T-helper 2 cell treated with Interferon-gamma antibody and Interleukin-4, amounts not matched to agents 100 ng/mL and 5 ng/mL, for 36 hours (primary cell): ENCODE results near the gene UBE3D. TPM values are rescaled to one million over a fixed set of nuclear protein-coding genes. Genes with fewer than 3 reads are reported as not detected.
"Not testable (repeated sequence)": the region's sequence is repeated elsewhere in the genome, so short reads cannot be mapped to it uniquely, and the experiment has no call there.

ENCODE experiments used
- intact Hi-C: fragments of 100-400 bp; cut with micrococcal nuclease; formaldehyde crosslinking; loops from one replicate; pipeline ENCODE4 v1.15.1; 2023
- total RNA-seq: library from RNA; stranded (reverse); gene quantifications from 2 replicates; pipeline ENCODE4 v1.2.3, GENCODE V29; 2022

Gene UBE3D
- total RNA-seq, 1 donor from 2014 or later: 6.4 TPM

DNA sequence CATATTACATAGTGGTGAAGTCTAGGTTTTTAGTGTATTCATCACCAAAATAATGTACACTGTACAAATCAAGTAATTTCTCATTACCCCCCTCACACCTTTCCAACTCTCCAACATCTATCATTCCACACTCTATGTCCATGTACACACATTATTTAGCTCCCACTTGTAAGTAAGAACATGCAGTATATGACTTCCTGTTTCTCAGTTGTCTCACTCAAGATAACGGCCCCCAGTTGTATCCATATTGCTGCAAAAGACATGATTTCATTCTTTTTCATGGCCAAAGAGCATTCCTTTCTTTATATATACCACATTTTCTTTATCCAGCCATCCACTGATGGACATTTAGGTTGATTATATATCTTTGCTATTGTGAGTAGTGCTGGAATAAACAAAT, 86.0 kb downstream of the UBE3D start:
- intact Hi-C loops: no loop called here

GRCh38 chr6:82978362-82978945, 87.2 kb downstream of the UBE3D start:
- intact Hi-C loops: no loop called here

- intact Hi-C loops: no loop called here
These were observed 89.5 kb downstream of the UBE3D start for GRCh38 chr6:82976179-82976578.

- intact Hi-C loops: no loop called here
These were observed 93.7 kb downstream of the UBE3D start for GRCh38 chr6:82971877-82972460.

DNA sequence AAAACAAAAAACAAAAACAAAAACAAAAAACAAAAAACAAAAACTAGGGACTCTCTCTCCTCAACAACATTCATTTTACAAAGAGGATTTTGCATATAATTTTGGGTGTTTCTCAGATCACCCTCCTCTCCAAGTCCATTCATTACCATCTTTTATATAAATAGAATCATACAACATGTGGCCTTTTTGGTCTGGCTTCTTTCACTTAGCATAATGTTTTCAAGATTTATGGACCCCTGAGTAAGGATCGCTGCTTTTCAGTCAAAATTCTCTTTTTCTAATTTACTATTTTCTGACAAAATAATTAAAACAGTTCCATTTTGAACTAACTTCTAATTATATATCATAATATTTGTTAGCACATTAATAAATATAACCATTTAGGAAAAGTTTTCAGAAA, 94.8 kb downstream of the UBE3D start:
- intact Hi-C loops: no loop called here

DNA sequence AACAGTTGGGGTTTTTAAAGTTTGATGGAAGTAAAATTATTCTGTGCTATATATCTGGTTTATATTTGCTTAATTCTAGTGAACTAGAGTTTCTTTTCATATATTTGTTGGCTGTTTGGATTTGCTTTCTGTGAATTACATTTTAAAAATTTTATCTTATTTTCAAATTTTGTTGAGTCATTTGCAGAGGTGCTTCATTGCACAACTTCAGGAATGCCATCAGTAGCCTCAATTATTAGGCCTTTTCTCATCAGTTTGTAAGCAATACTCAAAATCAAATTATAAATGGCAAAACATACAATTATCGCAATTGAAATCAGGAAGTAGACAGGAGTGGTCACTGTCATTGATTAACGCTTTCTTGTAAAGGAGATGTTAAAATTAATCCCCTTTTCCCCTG, 96.9 kb downstream of the UBE3D start:
- intact Hi-C loops: no loop called here

DNA sequence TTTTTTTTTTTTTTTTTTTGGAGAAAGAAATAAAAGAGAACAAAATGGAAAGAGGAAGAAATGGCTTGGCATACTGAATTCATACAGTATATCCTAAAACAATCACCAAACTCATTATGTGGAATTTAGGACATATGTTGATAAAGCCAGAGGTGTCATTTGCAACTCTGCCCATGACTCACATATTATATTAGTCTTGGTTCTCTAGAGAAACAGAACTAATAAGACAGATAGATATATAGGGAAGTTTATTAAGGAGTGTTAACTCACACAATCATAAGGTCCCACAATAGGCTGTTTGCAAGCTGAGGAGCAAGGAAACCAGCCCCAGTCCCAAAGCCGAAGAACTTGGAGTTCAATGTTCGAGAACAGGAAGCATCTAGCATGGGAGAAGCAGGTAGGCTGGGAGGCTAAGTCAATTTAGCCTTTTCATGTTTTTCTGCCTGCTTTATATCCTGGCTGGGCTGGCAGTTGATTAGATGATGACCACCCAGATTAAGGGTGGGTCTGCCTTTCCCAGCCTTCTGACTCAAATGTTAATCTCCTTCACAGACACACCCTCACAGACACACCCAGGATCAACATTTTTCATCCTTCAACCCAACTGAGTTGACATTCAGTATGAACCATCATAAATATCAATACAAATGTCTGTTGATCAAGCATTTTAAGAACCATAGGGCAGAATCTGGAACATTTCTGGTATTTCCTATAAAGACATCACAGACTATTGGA, 102.3 kb downstream of the UBE3D start:
- intact Hi-C loops: no loop called here

DNA sequence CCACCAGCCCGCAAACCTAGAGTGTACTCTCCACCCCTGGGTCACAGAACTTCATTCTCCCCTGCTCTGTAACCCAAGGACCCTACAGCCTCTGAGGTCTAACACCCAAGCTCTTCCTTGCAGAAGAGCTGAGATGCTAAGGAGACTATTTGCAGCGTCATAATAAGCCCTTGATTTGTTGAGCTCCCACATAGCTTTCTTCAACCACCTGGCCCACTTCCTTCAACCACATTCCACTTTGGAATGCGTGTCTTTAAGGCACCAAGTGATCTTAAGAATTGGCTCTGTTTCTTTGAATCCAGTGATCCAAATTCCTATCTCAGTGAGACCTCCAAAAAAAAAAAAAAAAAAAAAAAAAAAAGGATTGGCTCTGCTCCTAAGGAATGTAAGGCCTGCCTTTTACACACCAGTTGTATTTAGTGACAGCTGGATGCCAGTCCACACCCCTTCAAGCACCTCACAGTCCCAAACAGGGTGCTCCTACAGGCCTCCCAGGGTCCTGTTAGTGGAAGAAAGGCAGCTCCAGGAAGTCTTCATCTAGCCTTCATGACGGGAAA, 106.2 kb downstream of the UBE3D start:
- intact Hi-C loops: no loop called here

DNA sequence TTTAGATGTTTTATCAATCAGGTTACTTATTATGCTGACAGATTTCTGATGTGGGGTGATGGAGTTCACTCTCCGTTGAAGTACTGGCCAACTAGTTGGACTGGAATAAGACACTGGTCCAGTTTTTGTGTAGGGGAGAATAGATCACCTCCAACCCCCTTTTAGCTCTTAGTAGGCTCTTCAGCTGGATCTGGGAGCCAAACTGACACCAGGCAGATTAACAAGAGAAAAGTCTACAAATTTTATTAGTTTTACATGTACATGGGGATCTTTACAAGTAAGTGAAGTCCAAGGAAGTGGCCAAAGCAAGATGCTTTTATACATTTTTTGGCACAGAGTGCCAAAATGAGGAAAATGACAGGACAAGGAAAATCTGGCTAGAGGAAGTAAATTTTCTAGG, 107.1 kb downstream of the UBE3D start:
- intact Hi-C loops: no loop called here

DNA sequence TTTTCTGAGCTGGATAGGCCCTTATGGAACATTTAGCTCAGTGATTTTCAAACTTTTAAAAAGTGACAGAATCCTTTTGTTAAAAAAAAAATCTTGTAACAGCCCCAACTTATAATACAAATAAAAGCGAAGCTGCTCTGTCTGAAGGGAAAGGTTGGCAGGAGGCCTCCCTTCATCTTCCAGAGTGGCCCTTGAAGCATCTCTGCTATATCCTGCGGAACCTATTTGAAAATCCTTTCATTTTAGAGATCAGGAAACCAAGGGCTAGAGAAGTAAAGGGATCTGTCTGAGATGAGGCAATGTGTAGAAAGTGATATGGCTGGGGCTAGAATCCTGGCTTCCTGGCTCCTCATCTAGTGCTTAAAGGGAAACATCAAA, 107.8 kb downstream of the UBE3D start:
- intact Hi-C loops: no loop called here

GRCh38 chr6:82957171-82957867, 108.3 kb downstream of the UBE3D start:
- intact Hi-C loops: no loop called here

DNA sequence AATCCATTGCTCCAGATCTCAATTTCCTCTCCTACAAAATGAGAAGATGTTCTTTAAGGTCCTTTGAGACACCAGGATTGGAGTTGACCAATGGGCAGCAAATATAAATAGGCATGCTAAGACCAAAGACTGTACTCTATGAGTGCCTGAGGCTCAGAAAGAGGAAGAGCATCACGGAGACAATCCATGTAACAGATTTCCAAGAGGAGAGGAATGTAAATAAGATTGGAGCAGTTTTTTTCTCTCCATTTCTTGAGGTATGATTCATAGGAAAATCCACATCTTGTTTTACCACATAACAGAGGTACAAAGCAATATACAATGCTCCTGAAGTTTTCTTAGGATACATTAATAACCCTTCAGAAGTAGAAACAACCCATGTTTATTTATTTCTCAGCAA, 109.8 kb downstream of the UBE3D start:
- intact Hi-C loops: no loop called here

DNA sequence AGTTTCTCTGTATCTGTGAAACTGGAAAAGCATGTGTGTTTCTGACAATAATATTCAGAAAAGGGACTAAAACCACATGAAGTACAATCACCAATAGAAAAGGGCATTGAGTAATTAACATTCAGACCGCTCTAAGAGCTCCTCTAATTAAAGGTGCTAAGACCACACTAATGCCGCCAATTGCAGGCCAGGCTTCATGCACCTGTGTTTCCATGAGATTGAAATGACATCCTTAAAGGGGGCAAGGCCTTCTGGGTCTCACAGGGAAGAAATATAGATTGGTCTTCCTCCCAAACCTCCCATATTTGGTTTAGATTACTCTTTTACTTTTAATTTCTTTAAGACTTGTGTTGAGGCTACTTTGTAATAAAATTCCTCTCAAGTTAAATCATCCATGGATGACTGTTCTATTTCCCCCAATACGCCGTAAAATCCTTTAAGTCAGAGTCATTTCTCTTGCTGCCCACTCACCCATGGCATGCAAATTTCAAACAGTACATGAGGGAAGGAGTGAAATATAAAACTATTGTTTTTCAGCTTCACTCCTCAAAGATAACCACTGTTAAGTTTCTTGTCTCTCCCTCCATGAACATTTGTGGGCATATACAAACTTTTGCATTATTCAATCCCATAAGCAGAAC, 110.6 kb downstream of the UBE3D start:
- intact Hi-C loops: no loop called here

- intact Hi-C loops: no loop called here
These were observed 111.3 kb downstream of the UBE3D start for GRCh38 chr6:82954356-82954755.

DNA sequence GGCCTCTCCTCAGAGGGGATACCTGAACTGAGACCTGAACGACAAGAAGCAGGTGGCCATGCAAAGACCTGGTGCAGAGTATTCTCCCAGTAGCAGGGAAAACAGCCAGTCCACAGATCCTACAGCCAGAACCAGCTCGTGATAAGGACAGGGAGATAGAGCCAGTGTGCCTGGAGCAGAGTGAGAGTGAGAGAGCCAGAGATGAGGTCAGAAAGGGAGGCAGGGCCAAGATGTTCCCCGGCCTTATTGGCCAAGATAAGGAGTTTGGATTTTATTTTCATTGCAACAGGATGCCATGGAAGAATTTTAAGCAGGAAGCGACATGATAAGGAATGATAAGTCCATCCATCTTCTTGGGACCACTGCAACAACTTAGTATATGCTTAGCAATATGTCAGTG, 111.8 kb downstream of the UBE3D start:
- intact Hi-C loops: no loop called here

DNA sequence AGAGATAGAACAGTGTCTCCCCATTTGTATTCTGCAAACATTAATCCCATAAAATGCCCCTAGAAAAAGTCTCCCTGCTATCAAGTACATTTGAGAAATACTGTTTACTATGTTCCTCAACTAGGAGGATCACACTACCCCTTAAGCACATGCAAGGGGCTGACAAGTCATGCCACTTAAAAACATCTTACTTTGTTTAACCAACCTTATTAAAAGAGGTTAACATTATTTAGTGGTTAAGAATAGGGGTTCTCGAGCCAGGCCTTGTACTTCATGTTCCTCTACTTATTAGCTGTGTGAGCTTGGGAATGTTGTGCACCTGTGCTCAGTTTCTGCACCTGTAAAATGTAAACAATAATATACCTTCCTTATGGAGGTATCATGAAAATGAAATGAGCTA, 113.7 kb downstream of the UBE3D start:
- intact Hi-C loops: no loop called here

DNA sequence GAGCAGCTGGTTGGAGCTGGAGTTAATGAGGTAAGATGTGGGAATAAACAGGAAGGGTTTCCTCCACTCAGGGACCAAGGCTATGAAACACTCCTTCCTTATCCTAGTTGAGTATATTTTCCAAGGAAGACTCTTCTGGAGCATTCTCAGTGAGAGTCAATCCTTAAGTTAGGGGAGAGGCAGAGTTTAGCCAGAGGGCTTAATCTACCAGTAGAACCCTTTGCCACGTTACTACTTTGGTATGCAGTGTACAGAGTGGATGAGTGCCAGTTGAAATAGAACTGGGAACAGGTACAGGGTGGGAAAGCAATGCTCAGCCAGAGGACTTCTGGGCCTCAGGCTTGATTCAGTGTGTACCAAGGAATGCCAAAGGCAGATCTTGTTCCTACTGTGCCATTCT, 114.3 kb downstream of the UBE3D start:
- intact Hi-C loops: no loop called here

GRCh38 chr6:82930915-82931314, 134.7 kb downstream of the UBE3D start:
- intact Hi-C loops: not testable (repeated sequence)

DNA sequence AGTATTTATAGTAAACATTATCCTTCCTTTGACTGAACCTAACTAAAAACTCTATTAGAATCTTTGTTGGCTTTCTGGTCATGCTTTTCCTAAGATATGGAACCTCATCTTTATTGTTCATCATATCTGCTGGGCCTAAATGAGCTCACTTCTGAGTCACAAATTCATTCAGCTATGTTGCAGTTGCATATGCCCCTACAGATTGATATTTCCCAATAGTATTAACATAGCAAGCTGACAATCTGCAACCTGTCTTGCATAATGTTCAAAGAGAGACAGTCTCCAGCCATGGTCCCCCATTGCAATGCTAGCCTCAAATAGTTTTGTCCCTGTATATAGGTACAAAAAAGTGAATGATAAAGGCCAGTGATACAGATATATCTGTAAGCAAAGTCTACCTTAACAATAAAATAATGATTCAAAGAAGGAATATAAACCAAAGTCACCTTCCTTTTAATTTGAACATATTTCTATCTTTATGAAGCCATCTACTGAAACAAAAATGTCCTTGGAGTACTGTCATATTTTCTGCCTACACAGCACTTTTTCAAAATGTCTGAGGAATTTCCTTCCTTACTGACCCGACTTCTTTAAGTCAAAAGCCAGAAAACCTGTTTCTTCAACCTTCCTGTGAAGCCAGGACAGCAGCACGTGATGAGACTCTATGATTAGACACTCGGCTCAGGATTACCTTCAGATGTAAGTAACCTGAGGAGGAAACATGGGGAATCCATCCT, 140.7 kb downstream of the UBE3D start:
- intact Hi-C loops: no loop called here

GRCh38 chr6:82921258-82921657, 144.4 kb downstream of the UBE3D start:
- intact Hi-C loops: no loop called here
